K562 (cell line): Measurements from ENCODE around the gene PHC3. TPM values are rescaled to one million over a fixed set of nuclear protein-coding genes. Genes with fewer than 3 reads are reported as not detected.
A peak's percentile ranks its signal among the peaks of the same experiment; 100 is the strongest.

Experiments used
- CREM ChIP-seq: IDR thresholded peaks from 2 replicates; pipeline ENCODE4 v1.6.1; 2014; ENCODE audit warnings: antibody characterized with exemption, low read depth
- HLTF ChIP-seq: fragments of 450-650 bp; IDR thresholded peaks from 2 replicates; pipeline ENCODE4 v1.6.1; 2016
- HNRNPH1 ChIP-seq: fragments of 200-400 bp; formaldehyde crosslinking; optimal IDR thresholded peaks from 2 replicates; pipeline ENCODE3; 2017; ENCODE audit warnings: low read depth, mild to moderate bottlenecking, low read length, moderate library complexity
- L3MBTL2 ChIP-seq: fragments of 450-650 bp; IDR thresholded peaks from 2 replicates; pipeline ENCODE4 v1.6.1; 2016; ENCODE audit warnings: mild to moderate bottlenecking, moderate library complexity
- MAFK ChIP-seq: IDR thresholded peaks from 2 replicates; pipeline ENCODE4 v1.6.1; 2011; ENCODE audit warnings: low read length, improper control_type of control experiment
- MBD2 ChIP-seq: sonication (generic); IDR thresholded peaks from 2 replicates; pipeline ENCODE4 v1.6.1; 2016; ENCODE audit warnings: low read depth, borderline replicate concordance
- MTA1 ChIP-seq: fragments of 450-650 bp; IDR thresholded peaks from 2 replicates; pipeline ENCODE4 v1.6.1; 2017; ENCODE audit warnings: borderline replicate concordance
- NCOA6 ChIP-seq: fragments of 450-650 bp; IDR thresholded peaks from 2 replicates; pipeline ENCODE4 v1.6.1; 2017; ENCODE audit warnings: mild to moderate bottlenecking
- RBM25 ChIP-seq: fragments of 200-400 bp; formaldehyde crosslinking; IDR thresholded peaks from 2 replicates; pipeline ENCODE4 v1.6.1; 2018; ENCODE audit warnings: low read length, low read depth, moderate library complexity; ENCODE audit not compliant: severe bottlenecking
- SMAD1 ChIP-seq: fragments of 150-350 bp; IDR thresholded peaks from 2 replicates; pipeline ENCODE4 v1.6.1; 2014; ENCODE audit warnings: low read length, low read depth; ENCODE audit not compliant: partially characterized antibody
- TAF9B ChIP-seq: fragments of 450-650 bp; IDR thresholded peaks from 2 replicates; pipeline ENCODE4 v1.6.1; 2018; ENCODE audit warnings: mild to moderate bottlenecking; ENCODE audit not compliant: partially characterized antibody
- TRIM28 ChIP-seq: fragments of 450-650 bp; IDR thresholded peaks from 2 replicates; pipeline ENCODE4 v1.6.1; 2017
- WHSC1 ChIP-seq: IDR thresholded peaks from one replicate; pipeline ENCODE4 v1.6.1; 2012; ENCODE audit warnings: low read length, control low read depth, inconsistent platforms
- YY1 ChIP-seq, 3 experiments: IDR thresholded peaks; 2 replicates each; pipeline ENCODE4 v1.6.1; 2011; ENCODE audit warnings: low read length in 2 of 3, mild to moderate bottlenecking in 2 of 3, moderate library complexity in 2 of 3, borderline replicate concordance in 1 of 3, control low read depth in 1 of 3, low read depth in 1 of 3; ENCODE audit not compliant: insufficient read depth in 3 of 3, insufficient replicate concordance in 2 of 3, control insufficient read depth in 1 of 3, insufficient read length in 1 of 3; ENCODE audit errors: extremely low read depth in 1 of 3
- ZBED1 ChIP-seq: IDR thresholded peaks from 2 replicates; pipeline ENCODE4 v1.6.1; 2014
- ZNF263 ChIP-seq: sonication (generic); formaldehyde crosslinking; IDR thresholded peaks from 2 replicates; pipeline ENCODE4 v1.8.0; 2022; ENCODE audit warnings: mild to moderate bottlenecking, missing genetic modification reagents, borderline replicate concordance
- ZNF324 ChIP-seq: fragments of 250-450 bp; sonication (Bioruptor Pico); IDR thresholded peaks from 2 replicates; pipeline ENCODE4 v1.4.0; 2020; ENCODE audit warnings: mild to moderate bottlenecking
- ZNF449 ChIP-seq: fragments of 250-450 bp; sonication (Bioruptor Pico); IDR thresholded peaks from 2 replicates; pipeline ENCODE4 v1.8.0; 2022; ENCODE audit warnings: moderate library complexity, mild to moderate bottlenecking, inconsistent platforms
- ZNF79 ChIP-seq: fragments of 250-450 bp; sonication (Bioruptor Pico); IDR thresholded peaks from 2 replicates; pipeline ENCODE4 v1.4.0; 2020; ENCODE audit warnings: low read depth, mild to moderate bottlenecking, moderate library complexity
- polyA plus RNA-seq, 8 experiments: library from polyadenylated mRNA; depleted of rRNA in 4 of 8; stranded (reverse) in 5 of 8; unstranded in 3 of 8; fragments of >200 nt; fragmentation: Nextera tagmentation in 2 of 8; fragmentation: Illumina TruSeq in 1 of 8; extraction: Ambion mirVana in 2 of 8; extraction: Trizol in 1 of 8; gene quantifications; 2 replicates each; pipeline versions ENCODE4 v1.2.1 to v1.2.3, GENCODE V29; 2011 to 2014; ENCODE audit warnings: inconsistent platforms in 1 of 8, missing spikeins in 1 of 8
- total RNA-seq, 7 experiments: library from RNA; depleted of rRNA in 6 of 7; stranded (reverse); fragments of >200 nt in 6 of 7; fragmentation: Illumina TruSeq in 2 of 7; extraction: Trizol in 2 of 7; gene quantifications; 2 replicates each; pipeline versions ENCODE4 v1.2.1 to v1.2.3, GENCODE V29; 2011 to 2021; ENCODE audit warnings: low replicate concordance in 1 of 7
- TF ChIP-seq, protein P1 (sequence below): sonication (generic); formaldehyde crosslinking; IDR thresholded peaks from 2 replicates; pipeline ENCODE4 v1.8.0; 2022; ENCODE audit warnings: missing genetic modification reagents, mild to moderate bottlenecking, borderline replicate concordance

The PHC3 gene
- total and polyA plus RNA-seq, 9 of the 15 experiments (the other 6 are each of a cell fraction or from before 2014, with no cell fraction given) = 3.1 to 21.6 (median 10.5) TPM

GRCh38 chr3:170180908-170181885, at the start of gene PHC3 (continued):
- TF ChIP-seq, protein P1, sequence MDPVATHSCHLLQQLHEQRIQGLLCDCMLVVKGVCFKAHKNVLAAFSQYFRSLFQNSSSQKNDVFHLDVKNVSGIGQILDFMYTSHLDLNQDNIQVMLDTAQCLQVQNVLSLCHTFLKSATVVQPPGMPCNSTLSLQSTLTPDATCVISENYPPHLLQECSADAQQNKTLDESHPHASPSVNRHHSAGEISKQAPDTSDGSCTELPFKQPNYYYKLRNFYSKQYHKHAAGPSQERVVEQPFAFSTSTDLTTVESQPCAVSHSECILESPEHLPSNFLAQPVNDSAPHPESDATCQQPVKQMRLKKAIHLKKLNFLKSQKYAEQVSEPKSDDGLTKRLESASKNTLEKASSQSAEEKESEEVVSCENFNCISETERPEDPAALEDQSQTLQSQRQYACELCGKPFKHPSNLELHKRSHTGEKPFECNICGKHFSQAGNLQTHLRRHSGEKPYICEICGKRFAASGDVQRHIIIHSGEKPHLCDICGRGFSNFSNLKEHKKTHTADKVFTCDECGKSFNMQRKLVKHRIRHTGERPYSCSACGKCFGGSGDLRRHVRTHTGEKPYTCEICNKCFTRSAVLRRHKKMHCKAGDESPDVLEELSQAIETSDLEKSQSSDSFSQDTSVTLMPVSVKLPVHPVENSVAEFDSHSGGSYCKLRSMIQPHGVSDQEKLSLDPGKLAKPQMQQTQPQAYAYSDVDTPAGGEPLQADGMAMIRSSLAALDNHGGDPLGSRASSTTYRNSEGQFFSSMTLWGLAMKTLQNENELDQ (CRISPR knock-in tag) = 0 out of 2 replicates have a peak, but pooled peaks have one; percentile 48
- peak; percentile 62 for TF ChIP-seq SMAD1
- TF ChIP-seq RBM25 = no peak
- peak; percentile 65 for TF ChIP-seq CREM
- peak; percentile 72 to 96 (median 91) for TF ChIP-seq YY1 (IDR thresholded peaks at IDR 0.05; ENCODE audit: borderline replicate concordance in 1 of 3, control insufficient read depth in 1 of 3, extremely low read depth in 1 of 3, insufficient read depth in 3 of 3, insufficient read length in 1 of 3, insufficient replicate concordance in 2 of 3, low read depth in 1 of 3, low read length in 2 of 3)
- peak; percentile 3; the same call in 1 of the 2 replicates for TF ChIP-seq MAFK
- no peak for TF ChIP-seq TRIM28
- TF ChIP-seq ZNF324 (CRISPR knock-in tag) = no peak
- no peak for TF ChIP-seq ZNF79 (CRISPR knock-in tag)
- TF ChIP-seq HLTF = peak; percentile 40; the same call in 1 of the 2 replicates
- no peak for TF ChIP-seq ZNF449 (CRISPR knock-in tag)
- no peak for TF ChIP-seq HNRNPH1
- TF ChIP-seq NCOA6 = no peak
- TF ChIP-seq L3MBTL2 = peak; percentile 67
- peak; percentile 86 for TF ChIP-seq TAF9B
- TF ChIP-seq MTA1 = no peak
- no peak for TF ChIP-seq ZBED1
- 0 out of 2 replicates have a peak, but pooled peaks have one; percentile 23 for TF ChIP-seq ZNF263 (CRISPR knock-in tag)
- peak; percentile 41; the same call in 1 of the 2 replicates for TF ChIP-seq MBD2
- no peak for TF ChIP-seq WHSC1
